HG03045 (cell line): ENCODE data around the gene KAZN.

ENCODE experiments used
- ATAC-seq: cut with Tn5 transposase; IDR thresholded peaks from one replicate; pipeline ENCODE4 v1.9.1; 2021; ENCODE audit warnings: mild to moderate bottlenecking, moderate library complexity; ENCODE audit not compliant: unreplicated experiment

The KAZN gene

DNA sequence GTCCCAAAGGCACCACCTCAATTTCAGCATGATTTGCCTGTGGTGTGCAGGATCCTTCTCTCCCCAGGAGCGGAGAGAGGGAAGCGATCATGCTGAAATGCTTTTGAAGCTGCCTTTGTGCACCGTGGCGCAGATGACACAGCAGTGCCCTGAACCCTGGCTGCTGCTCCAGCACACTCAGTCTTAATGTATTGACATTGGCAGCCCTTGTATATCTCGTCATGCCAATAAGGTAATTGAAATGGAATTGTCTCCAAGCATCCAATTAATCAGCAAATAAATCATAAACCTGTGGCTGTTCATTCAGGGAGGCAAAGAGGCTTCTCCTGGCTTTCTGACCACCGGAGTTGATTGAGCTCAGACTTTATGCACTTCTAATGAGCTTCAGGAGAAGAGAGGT is 139.8 kb downstream of the KAZN start:
- no peak for ATAC-seq

DNA sequence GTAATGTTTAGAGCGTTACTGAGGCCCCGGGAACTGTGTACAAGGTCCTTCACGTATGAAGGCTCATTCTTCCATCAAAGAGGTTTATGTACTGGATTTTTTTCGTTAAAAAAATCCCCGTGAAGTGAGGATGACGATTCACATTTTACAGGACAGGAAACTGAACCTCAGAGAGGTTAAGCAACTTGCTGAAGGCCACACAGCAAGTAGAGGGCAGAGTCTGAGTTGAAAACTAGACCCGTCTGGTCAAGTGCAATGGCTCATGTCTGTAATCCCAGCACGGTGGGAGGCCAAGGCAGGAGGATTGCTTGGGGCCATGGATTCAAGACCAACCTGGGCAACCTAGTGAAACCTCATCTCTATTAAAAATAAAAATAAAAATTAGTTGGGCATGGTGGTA is 140.2 kb downstream of the KAZN start:
- ATAC-seq, result no peak

DNA sequence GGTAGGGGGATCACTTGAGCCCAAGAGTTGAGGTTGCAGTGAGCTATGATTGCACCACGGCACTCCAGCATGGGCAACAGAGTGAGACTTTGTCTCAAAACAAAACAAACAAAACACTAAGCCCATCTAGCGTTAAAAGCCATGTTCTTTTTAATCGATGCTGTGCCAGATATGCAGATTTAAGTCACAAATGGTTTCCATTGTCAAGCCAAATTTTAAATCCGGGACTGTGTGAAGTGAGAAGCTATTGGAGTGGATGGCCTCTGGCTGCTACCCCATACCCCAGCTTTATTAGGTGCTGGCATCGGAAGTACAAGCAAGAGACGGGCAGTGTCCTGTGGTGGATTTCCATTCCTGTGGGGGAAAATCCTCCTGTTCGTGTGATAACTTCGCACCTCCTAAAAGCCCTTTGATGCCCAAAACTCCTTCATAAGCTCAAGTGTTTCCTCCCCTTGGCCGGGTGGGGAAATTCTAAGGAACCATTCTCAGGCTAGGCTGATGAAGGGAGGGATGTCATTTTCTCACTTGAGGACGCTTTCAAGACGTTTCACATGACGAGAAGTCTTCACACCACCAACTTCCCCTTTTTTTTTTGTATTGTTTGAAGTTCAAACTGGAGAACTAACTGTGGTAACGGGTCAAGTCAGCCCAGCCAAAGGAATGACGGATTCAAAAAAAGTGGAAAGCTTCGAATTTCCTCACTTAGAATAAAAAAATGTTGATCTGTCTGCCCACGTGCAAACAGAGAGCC is 140.8 kb downstream of the KAZN start:
- no peak for ATAC-seq

DNA sequence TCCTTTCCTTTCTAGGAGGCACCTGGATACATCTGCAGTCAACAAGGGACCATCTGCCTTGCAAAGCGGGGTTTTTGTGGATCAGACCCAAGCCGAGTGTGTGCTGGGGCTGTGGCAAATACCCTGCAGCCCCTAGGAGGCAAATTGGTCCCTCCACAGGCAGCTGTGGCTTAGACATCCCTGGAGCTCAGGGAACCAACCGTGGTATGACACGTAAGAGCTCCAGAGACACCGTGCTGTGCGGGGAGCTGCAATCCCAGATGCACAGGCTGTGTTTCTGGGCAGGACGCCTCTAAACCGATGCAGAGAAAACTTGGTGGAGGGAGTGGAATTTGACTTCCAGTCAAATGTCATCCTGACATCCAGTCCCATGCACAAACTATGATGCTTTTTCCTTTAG is 141.5 kb downstream of the KAZN start:
- ATAC-seq, result no peak

DNA sequence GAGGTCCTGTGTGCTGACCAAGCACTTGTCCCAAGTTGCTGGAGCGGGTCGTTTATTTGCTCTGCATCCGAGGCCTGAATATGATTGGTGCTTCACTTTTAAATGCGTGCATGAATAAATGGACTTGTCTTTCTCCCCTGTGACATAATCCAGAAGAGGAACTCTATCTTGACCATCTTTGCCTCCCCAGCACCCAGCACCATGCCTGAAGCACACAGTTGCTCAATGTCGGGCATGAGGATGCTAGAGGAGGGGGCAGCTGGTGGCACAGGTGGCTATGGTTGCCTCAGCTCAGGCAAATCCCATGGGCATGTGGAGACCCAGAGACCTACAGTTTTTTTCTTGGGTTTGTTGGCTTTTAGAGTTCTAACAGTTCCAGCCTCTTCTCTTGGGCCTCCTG is 142.6 kb downstream of the KAZN start:
- no peak for ATAC-seq

DNA sequence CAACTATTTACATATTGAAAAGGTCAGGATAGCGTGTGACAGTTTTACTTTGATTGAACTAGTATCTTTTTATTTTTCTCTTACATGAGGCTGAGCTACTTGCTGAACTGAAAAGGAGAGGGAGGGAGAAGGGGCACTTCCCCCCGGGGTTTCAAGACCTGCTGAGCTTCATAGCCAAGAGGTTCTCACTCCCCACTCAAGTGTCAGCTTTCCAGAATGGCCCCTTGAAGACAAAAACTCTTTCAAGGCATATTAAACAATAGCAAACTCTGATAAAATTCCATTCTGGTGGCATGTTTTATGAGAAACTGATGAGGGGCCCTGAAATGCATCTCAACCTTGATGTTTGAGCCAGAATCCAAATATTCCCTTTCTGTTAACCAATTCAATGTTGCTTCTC is 143.0 kb downstream of the KAZN start:
- no peak for ATAC-seq

DNA sequence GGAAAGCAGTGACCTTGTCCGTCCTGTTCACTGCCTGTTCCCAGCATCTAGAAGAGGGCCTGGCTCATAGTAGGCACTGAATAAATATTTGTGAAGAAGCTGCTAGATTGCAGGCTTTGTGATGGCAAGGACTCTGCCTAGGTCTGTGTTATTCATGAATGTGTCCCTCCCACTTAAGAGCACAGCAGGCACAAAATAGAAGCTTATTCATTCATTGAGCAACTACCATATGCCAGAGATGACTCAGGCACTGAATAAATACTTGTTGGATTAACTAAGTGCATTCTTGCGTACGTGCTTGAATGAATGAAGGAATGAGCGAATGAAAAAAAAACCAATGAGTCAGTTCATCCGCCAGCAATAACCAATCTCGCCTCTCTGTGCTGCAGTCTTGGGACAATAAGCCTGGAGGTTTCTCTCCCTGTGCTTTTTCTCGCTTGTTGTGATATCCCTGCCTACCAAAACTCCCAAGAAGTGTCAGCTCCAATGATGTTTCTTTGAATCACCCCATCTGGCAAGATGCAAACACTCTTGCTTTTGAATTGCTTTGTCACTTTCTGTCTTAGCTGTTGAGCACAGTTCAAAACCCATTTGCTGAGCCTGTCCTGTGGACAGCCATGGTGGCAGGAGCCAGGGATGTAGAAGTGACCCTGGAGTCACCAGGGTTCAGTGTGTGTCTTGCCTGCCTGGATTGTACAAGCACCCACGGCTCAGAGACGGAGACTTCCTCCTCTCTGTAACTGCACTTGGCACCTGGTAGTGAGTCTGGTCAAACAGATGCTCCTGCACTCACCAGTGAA is 143.9 kb downstream of the KAZN start:
- ATAC-seq, result no peak

DNA sequence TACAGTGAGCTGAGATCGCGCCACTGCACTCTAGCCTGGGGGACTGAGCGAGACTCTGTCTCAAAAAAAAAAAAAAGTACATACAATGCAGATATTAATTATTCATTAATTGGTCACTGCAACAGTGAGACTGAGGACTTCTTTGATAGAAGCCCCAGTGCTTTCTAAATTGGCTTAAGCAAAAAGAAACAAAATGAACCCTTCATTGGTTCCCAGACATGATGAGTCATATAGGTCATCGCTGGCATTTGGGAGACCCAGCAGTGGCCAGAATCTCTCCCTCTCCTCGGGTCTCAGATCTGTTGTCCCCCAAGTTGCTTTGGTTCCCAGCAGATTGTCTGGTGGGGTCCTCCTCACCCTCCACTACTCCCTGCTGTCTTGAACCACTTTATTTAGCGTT is 144.9 kb downstream of the KAZN start:
- no peak for ATAC-seq

DNA sequence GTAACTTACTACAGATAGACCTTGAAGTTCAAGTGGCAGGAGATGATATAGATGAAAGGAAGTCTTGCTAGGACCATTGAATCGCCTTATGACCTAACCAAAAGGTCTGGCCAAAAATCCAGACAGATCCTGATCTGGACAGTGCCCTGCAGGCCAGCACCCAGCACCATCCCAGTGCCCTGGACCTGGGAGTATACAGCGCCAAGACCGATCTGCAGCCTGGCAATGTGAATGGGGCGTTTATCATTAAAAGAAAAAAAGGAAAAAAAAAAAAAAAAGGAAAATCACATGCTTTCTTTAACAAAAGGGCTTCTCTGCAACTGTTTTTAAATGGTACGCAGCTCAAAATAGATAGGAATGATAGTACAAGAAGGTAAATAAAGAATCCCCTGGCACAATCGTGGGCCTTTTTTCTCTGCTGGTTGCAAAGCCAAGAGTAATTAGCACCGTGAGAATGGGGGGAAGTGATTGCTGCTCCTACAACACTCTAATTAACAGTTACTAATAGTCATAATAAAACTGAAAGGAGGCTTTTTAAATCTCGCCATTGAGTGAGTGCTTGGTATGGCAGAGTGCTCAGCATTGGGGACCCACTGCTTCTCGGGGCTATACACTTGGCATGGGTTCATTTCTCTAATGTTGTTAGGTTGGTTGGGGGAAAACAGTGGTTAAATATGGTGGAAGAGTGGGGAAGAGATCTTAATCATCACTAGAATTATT is 146.7 kb downstream of the KAZN start:
- ATAC-seq, result no peak

DNA sequence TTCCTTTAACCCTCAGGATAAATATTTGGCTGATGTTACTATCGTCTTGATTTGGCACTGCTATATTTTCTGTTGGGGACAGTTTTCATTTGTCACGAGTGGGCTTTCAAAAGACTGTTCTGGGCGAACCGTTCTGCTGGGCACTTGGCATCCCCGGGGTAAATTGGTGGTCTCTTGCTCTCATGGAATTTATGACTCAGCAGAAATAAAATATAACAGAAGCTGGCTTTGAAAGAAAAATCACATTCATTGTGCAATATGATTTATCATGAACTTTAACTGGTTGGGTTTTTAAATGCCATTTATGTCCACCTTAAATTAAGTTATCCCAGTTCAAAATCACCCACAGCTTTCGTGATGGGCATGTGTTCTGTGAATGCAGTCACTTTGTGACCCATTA is 147.3 kb downstream of the KAZN start:
- no peak for ATAC-seq

DNA sequence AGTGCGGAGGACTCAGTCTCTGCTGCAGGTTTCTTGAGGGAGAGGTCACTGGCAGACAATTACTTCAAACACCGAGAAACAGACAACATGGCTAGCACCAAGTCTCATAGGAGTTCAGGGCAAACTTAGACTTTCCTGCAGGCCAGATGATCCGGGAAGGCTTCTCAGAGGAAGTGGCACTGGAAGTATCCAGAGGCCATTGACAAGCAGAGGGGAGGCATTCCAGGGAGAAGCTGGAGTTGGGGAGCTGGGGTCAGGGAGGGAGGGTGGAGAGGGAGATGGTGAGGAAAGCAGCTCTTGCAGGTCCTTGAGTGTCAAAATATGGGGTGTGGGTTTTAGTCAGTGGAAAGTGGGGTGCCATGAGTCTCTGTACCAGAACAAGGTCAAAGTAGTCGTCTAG is 147.9 kb downstream of the KAZN start:
- no peak for ATAC-seq

DNA sequence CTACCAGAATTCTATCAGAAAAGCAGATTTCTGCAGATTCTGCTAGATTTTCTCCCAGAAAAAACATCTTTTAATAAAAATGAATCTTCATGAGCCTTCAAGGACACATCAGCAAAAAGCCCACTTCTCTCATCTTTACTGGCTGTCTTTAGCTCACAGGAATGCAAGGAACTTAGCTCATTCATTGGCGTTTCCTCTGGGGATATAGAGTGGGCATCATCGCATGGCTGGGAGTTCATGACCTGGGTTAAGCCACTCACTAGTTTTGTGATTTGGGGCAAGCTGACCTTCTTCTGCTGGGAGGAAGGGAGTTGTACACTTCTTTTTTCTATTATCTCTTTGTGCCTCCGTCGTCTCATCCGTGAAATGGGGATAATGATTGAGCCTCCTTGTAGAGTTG is 149.7 kb downstream of the KAZN start:
- no peak for ATAC-seq

DNA sequence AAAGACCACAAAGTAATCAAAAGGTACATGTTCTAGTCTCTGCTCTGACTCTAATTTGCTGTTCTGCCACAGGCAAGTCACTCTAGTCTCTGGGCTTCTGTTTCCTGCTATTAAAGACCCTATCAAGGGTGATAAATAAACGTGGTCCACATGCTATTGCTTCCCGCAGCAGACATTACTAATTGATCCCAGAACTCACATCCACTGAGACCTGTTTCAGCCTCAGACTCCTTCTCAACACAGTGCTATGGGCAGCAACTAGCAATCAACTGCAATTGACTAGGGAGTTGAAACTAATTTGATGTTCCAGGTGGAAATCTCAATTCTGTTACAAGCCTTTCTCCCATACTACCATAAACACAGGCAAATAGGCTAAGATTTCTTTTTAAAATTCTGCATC is 150.5 kb downstream of the KAZN start:
- ATAC-seq, result no peak

DNA sequence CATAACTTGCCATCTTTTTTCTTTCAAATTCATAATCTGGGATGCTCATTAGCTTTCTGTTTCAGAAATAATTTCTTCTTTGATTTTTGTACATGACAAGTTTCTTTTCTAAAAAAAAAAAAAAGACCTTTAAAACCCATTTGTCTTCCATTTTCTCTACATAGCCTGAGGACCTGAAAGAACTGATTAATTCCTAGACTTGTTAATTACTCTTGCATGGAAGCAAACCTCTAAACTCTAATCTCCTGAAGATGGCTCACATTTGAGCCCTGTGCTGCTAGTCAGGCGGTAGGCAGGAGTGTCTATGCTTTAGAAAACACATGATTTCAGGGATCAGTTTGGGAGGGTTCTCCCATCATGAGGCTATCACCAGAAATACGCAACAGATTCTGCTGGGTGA is 152.0 kb downstream of the KAZN start:
- ATAC-seq, result no peak

DNA sequence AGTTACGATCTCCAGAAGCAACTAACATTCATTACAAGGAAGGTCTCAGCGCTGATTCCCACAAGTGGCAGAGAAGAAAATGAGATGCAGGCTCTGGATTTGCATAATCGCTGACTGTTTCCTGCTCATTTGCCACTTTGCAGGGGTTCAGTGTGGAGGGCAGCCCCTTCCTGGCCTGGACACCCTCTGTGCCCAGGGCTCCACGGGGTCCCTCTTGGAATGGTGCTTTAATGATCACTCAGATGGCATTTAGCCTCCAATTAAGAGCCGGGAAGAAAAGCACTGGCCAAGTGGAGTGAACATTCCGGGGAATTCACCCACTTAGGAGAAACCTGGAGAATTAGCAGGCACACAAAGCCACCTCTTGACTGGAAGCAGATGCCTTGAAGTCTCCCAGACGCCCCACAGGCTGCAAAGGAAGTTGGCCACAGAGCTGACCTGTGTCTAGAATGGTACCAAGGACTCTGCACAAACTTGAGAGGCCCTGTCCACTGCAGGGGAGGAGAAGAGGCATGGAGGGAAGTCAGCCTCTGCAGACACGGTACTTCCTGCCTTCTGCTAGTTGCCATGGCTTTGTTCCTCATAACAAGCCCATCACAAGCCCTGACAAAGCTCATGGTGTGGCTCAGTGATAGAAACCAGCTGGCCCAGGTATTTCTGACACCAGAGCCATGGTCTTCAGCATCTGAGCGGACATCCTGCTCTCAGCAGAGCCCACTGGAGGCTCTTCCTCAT is 157.2 kb downstream of the KAZN start:
- no peak for ATAC-seq

DNA sequence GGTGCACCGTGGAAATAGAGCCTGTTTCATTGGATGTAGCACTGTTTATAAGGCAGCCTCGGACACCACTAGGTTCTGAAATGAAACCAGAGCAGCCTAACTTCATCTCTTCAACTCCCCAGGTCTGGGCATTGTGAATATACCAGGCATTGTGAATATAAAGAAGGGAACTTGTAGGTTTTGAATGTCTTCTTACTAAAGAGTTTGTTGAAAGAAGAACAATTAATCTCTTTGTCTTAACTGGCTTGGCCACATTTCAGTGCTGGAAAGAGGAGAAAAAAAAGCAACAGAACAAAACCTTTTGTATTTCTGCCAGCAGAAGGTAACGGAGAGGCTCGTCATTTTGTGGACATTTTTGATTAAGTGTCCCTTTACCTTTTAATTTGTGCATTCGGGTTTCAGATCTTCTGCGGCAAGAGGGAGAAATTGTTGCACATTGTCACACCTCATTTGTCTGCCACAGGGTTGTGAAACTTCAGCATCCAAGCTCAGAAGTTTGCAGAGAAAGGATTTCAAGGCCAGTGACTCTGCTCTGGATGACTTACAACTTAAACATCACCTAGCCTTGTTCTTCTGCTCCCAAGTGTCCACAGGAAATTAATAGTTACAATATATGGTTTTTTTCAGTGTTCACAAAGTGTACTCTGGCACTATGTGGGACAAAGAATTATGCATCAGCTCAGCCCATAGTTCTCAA is 158.3 kb downstream of the KAZN start:
- no peak for ATAC-seq

DNA sequence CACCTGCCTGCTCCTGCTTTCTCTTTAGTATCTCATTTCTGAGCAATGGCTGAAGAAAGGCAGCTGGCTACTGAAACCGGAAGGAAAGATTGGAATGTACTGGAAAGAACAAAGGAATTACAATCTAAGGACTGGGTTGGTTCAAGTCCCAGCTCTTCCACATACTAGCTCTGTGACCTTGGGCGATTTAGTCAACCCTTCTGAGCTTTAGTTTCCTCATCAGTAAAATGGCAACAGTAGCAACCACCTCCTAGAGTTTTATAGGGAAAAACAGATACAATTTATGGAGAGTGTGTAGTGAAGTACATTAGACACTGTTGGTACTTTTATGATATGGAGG is 158.8 kb downstream of the KAZN start:
- ATAC-seq, result no peak

DNA sequence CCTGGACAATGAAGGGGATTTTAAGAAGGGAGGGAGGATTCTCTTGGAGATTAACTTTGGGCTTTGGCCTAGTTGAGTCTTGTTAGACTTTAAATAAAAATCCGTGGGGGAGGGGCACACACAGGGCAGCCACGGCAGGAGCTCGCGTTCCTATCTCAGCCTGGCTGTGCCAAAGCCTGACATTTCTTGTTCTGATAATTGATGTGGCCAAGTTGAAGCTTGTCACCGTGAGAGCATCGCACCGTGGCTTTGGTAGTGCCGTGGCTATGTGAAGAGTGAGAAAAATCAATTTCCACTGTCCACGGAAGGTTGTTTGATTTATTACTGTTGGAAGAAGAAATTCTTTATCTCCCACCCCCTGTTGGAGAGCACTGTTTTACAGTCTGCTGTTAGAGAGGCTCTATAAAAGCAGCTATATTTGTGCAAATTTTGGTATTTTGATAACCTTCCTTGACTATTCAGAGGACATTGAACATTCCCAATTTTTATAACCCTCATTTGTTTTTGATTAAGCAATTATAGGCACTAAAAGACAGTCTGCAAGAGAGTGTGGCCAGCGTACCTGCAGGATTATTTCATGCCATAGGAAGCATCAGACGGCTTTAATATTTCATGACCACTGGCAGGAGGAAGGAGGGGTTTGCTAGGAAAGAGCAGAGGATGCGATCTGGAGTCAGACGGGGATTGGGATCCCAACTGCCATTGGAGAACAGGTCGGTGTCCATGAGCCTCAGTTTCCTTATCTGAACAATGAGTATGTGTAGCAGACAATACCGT is 160.7 kb downstream of the KAZN start:
- no peak for ATAC-seq

DNA sequence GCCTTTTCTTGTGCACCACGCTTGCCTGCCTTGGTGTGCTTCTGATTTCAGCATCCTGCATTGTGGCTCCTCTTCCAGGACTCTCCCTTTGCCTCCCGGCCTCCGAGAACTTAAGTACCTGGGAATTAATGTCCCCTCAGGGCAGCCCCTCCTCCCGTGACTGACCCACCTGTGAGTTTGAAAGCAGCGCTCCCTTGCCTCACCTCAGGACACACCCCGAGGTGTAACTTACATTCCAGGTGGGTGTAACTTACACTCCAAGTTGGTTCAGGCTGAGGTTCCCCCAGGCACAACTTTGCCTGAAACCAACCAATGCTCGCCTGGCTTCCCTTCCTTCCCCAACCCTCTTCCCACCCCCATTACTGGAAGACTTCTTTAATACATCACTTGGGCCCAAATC is 161.4 kb downstream of the KAZN start:
- ATAC-seq, result no peak

DNA sequence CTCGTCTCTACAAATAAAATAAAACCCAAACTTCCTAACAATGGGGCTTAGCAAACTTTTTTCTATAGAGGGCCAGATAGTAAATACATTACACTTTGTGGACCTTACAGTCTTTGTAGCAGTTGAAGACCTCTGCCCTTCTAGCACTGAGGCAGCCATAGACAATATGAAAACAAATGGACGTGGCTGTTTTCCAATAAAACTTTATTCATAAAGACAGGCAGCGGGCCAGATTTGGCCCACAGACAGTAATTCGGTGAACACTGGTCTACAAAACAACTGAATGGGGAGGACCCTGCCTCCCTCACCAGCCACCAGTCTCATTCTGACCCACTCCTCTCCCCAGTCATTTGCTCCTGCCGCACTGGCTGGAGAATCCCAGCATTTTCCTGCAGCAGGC is 162.3 kb downstream of the KAZN start:
- no peak for ATAC-seq
